K562 (cell line): ENCODE data around the gene WIPF2. TPM values are rescaled to one million over a fixed set of nuclear protein-coding genes. Genes with fewer than 3 reads are reported as not detected.
A peak's percentile ranks its signal among the peaks of the same experiment; 100 is the strongest.

Experiments used
- BMI1 ChIP-seq: fragments of 150-350 bp; IDR thresholded peaks from 2 replicates; pipeline ENCODE4 v1.6.1; 2014; ENCODE audit warnings: low read length
- GTF2E2 ChIP-seq: fragments of 200-800 bp; sonication (Bioruptor generic); IDR thresholded peaks from 2 replicates; pipeline ENCODE4 v1.6.1; 2016; ENCODE audit warnings: missing genetic modification characterization, missing compliant biosample characterization
- RCOR1 ChIP-seq, 2 experiments: IDR thresholded peaks; 2 replicates each; pipeline ENCODE4 v1.6.1; 2012; ENCODE audit warnings: low read depth in 2 of 2, low read length in 2 of 2, borderline replicate concordance in 1 of 2, improper control_type of control experiment in 1 of 2
- ZNF668 ChIP-seq: fragments of 250-450 bp; sonication (Bioruptor Pico); IDR thresholded peaks from 2 replicates; pipeline ENCODE4 v1.8.0; 2022; ENCODE audit warnings: mild to moderate bottlenecking, inconsistent platforms
- polyA plus RNA-seq, 8 experiments: library from polyadenylated mRNA; depleted of rRNA in 4 of 8; stranded (reverse) in 5 of 8; unstranded in 3 of 8; fragments of >200 nt; fragmentation: Nextera tagmentation in 2 of 8; fragmentation: Illumina TruSeq in 1 of 8; extraction: Ambion mirVana in 2 of 8; extraction: Trizol in 1 of 8; gene quantifications; 2 replicates each; pipeline versions ENCODE4 v1.2.1 to v1.2.3, GENCODE V29; 2011 to 2014; ENCODE audit warnings: inconsistent platforms in 1 of 8, missing spikeins in 1 of 8
- total RNA-seq, 7 experiments: library from RNA; depleted of rRNA in 6 of 7; stranded (reverse); fragments of >200 nt in 6 of 7; fragmentation: Illumina TruSeq in 2 of 7; extraction: Trizol in 2 of 7; gene quantifications; 2 replicates each; pipeline versions ENCODE4 v1.2.1 to v1.2.3, GENCODE V29; 2011 to 2021; ENCODE audit warnings: low replicate concordance in 1 of 7
- TF ChIP-seq, protein P1 (sequence below): sonication (generic); formaldehyde crosslinking; IDR thresholded peaks from 2 replicates; pipeline ENCODE4 v1.8.0; 2023; ENCODE audit warnings: missing genetic modification reagents, mild to moderate bottlenecking, borderline replicate concordance
- TF ChIP-seq, protein P2 (sequence below): fragments of 450-650 bp; IDR thresholded peaks from 2 replicates; pipeline ENCODE4 v1.7.1; 2018; ENCODE audit warnings: mild to moderate bottlenecking, low read depth; ENCODE audit not compliant: partially characterized antibody
- TF ChIP-seq, protein P3 (sequence below): sonication (generic); formaldehyde crosslinking; IDR thresholded peaks from 2 replicates; pipeline ENCODE4 v1.8.0; 2022; ENCODE audit warnings: mild to moderate bottlenecking, missing genetic modification reagents
- TF ChIP-seq, protein P4 (sequence below): fragments of 250-450 bp; sonication (Bioruptor Pico); IDR thresholded peaks from 2 replicates; pipeline ENCODE4 v1.4.0; 2020

WIPF2 gene
- total and polyA plus RNA-seq, 9 of the 15 experiments (the other 6 are each of a cell fraction or from before 2014, with no cell fraction given): 3.6 to 15.0 (median 5.3) TPM

GRCh38 chr17:40287494-40288369, 68.6 kb downstream of the WIPF2 start, which contains the start of gene CDC6 (continued):
- TF ChIP-seq, protein P1, sequence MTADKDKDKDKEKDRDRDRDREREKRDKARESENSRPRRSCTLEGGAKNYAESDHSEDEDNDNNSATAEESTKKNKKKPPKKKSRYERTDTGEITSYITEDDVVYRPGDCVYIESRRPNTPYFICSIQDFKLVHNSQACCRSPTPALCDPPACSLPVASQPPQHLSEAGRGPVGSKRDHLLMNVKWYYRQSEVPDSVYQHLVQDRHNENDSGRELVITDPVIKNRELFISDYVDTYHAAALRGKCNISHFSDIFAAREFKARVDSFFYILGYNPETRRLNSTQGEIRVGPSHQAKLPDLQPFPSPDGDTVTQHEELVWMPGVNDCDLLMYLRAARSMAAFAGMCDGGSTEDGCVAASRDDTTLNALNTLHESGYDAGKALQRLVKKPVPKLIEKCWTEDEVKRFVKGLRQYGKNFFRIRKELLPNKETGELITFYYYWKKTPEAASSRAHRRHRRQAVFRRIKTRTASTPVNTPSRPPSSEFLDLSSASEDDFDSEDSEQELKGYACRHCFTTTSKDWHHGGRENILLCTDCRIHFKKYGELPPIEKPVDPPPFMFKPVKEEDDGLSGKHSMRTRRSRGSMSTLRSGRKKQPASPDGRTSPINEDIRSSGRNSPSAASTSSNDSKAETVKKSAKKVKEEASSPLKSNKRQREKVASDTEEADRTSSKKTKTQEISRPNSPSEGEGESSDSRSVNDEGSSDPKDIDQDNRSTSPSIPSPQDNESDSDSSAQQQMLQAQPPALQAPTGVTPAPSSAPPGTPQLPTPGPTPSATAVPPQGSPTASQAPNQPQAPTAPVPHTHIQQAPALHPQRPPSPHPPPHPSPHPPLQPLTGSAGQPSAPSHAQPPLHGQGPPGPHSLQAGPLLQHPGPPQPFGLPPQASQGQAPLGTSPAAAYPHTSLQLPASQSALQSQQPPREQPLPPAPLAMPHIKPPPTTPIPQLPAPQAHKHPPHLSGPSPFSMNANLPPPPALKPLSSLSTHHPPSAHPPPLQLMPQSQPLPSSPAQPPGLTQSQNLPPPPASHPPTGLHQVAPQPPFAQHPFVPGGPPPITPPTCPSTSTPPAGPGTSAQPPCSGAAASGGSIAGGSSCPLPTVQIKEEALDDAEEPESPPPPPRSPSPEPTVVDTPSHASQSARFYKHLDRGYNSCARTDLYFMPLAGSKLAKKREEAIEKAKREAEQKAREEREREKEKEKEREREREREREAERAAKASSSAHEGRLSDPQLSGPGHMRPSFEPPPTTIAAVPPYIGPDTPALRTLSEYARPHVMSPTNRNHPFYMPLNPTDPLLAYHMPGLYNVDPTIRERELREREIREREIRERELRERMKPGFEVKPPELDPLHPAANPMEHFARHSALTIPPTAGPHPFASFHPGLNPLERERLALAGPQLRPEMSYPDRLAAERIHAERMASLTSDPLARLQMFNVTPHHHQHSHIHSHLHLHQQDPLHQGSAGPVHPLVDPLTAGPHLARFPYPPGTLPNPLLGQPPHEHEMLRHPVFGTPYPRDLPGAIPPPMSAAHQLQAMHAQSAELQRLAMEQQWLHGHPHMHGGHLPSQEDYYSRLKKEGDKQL (CRISPR knock-in tag): no peak
- TF ChIP-seq, protein P2, sequence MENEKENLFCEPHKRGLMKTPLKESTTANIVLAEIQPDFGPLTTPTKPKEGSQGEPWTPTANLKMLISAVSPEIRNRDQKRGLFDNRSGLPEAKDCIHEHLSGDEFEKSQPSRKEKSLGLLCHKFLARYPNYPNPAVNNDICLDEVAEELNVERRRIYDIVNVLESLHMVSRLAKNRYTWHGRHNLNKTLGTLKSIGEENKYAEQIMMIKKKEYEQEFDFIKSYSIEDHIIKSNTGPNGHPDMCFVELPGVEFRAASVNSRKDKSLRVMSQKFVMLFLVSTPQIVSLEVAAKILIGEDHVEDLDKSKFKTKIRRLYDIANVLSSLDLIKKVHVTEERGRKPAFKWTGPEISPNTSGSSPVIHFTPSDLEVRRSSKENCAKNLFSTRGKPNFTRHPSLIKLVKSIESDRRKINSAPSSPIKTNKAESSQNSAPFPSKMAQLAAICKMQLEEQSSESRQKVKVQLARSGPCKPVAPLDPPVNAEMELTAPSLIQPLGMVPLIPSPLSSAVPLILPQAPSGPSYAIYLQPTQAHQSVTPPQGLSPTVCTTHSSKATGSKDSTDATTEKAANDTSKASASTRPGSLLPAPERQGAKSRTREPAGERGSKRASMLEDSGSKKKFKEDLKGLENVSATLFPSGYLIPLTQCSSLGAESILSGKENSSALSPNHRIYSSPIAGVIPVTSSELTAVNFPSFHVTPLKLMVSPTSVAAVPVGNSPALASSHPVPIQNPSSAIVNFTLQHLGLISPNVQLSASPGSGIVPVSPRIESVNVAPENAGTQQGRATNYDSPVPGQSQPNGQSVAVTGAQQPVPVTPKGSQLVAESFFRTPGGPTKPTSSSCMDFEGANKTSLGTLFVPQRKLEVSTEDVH: peak; percentile 99
- TF ChIP-seq, protein P3, sequence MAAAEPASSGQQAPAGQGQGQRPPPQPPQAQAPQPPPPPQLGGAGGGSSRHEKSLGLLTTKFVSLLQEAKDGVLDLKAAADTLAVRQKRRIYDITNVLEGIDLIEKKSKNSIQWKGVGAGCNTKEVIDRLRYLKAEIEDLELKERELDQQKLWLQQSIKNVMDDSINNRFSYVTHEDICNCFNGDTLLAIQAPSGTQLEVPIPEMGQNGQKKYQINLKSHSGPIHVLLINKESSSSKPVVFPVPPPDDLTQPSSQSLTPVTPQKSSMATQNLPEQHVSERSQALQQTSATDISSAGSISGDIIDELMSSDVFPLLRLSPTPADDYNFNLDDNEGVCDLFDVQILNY (CRISPR knock-in tag): peak; percentile 55; the same call in 1 of the 2 replicates
- TF ChIP-seq ZNF668 (CRISPR knock-in tag) (no peak), RCOR1 (IDR thresholded peaks at IDR 0.05; ENCODE audit: borderline replicate concordance in 1 of 2, low read depth in 2 of 2, low read length in 2 of 2) (0 out of 4 replicates have a peak, but pooled peaks of 1 of the 2 experiments have one; percentile 2), GTF2E2 (tag) (peak; percentile 30; the same call in 1 of the 2 replicates), BMI1 (no peak)
- TF ChIP-seq, protein P4, sequence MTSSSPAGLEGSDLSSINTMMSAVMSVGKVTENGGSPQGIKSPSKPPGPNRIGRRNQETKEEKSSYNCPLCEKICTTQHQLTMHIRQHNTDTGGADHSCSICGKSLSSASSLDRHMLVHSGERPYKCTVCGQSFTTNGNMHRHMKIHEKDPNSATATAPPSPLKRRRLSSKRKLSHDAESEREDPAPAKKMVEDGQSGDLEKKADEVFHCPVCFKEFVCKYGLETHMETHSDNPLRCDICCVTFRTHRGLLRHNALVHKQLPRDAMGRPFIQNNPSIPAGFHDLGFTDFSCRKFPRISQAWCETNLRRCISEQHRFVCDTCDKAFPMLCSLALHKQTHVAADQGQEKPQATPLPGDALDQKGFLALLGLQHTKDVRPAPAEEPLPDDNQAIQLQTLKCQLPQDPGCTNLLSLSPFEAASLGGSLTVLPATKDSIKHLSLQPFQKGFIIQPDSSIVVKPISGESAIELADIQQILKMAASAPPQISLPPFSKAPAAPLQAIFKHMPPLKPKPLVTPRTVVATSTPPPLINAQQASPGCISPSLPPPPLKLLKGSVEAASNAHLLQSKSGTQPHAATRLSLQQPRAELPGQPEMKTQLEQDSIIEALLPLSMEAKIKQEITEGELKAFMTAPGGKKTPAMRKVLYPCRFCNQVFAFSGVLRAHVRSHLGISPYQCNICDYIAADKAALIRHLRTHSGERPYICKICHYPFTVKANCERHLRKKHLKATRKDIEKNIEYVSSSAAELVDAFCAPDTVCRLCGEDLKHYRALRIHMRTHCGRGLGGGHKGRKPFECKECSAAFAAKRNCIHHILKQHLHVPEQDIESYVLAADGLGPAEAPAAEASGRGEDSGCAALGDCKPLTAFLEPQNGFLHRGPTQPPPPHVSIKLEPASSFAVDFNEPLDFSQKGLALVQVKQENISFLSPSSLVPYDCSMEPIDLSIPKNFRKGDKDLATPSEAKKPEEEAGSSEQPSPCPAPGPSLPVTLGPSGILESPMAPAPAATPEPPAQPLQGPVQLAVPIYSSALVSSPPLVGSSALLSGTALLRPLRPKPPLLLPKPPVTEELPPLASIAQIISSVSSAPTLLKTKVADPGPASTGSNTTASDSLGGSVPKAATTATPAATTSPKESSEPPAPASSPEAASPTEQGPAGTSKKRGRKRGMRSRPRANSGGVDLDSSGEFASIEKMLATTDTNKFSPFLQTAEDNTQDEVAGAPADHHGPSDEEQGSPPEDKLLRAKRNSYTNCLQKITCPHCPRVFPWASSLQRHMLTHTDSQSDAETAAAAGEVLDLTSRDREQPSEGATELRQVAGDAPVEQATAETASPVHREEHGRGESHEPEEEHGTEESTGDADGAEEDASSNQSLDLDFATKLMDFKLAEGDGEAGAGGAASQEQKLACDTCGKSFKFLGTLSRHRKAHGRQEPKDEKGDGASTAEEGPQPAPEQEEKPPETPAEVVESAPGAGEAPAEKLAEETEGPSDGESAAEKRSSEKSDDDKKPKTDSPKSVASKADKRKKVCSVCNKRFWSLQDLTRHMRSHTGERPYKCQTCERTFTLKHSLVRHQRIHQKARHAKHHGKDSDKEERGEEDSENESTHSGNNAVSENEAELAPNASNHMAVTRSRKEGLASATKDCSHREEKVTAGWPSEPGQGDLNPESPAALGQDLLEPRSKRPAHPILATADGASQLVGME (CRISPR knock-in tag): no peak
